ENCODE data around the gene OPHN1.
"Not testable (repeated sequence)": the region's sequence is repeated elsewhere in the genome, so short reads cannot be mapped to it uniquely, and the experiment has no call there.

The OPHN1 gene

GRCh38 chrX:68072041-68072440, 361.3 kb downstream of the OPHN1 start:
- TF ChIP-seq CTCF (IDR thresholded peaks at IDR 0.05; ENCODE audit: insufficient read depth, missing control alignments): no peak
- no peak for DNase-seq (ENCODE audit: insufficient read length, low spot score)
- FAIRE-seq: no peak

GRCh38 chrX:68070119-68070518, 363.2 kb downstream of the OPHN1 start:
- FAIRE-seq; DNase-seq (ENCODE audit: insufficient read length, low spot score): not testable (repeated sequence)

GRCh38 chrX:68061206-68061535, 372.1 kb downstream of the OPHN1 start:
- DNase-seq (ENCODE audit: insufficient read length, low spot score) (no peak), FAIRE-seq (no peak)
- TF ChIP-seq CTCF (IDR thresholded peaks at IDR 0.05; ENCODE audit: insufficient read depth, missing control alignments): no peak

- no peak for DNase-seq (ENCODE audit: insufficient read length, low spot score)
- FAIRE-seq: no peak
- no peak for TF ChIP-seq CTCF (IDR thresholded peaks at IDR 0.05; ENCODE audit: insufficient read depth, missing control alignments)
Observed at GRCh38 chrX:68060506-68061205, 372.6 kb downstream of the OPHN1 start.

- DNase-seq (ENCODE audit: insufficient read length, low spot score) (no peak), FAIRE-seq (no peak)
- TF ChIP-seq CTCF (IDR thresholded peaks at IDR 0.05; ENCODE audit: insufficient read depth, missing control alignments): no peak
Observed at GRCh38 chrX:68059469-68059868, 373.8 kb downstream of the OPHN1 start.

GRCh38 chrX:68049466-68049865, 383.8 kb downstream of the OPHN1 start:
- DNase-seq (ENCODE audit: insufficient read length, low spot score): no peak
- TF ChIP-seq CTCF (IDR thresholded peaks at IDR 0.05; ENCODE audit: insufficient read depth, missing control alignments): no peak

GRCh38 chrX:68048774-68049173, 384.5 kb downstream of the OPHN1 start:
- DNase-seq (ENCODE audit: insufficient read length, low spot score) (no peak), FAIRE-seq (no peak)
- no peak for TF ChIP-seq CTCF (IDR thresholded peaks at IDR 0.05; ENCODE audit: insufficient read depth, missing control alignments)

More at GRCh38 chrX:68049466-68049865, 383.8 kb downstream of the OPHN1 start:
- no peak for FAIRE-seq
